Mucosa of rectum (tissue), 2 donors: ENCODE data around the gene SALL2.
A peak's percentile ranks its signal among the peaks of the same experiment; 100 is the strongest.

Experiments used
- H3K27ac ChIP-seq, 2 donors: one replicate each; pipeline ENCODE4 v1.7.0; 2013; ENCODE audit warnings: inconsistent platforms in 2 of 2, low read depth in 2 of 2, low read length in 2 of 2
- H3K27me3 ChIP-seq, 2 donors: one replicate each; pipeline ENCODE4 v1.7.0; 2013; ENCODE audit warnings: low read length in 2 of 2; ENCODE audit not compliant: control insufficient read depth in 2 of 2, insufficient read depth in 2 of 2
- H3K36me3 ChIP-seq, 2 donors: one replicate each; pipeline ENCODE4 v1.7.0; 2013; ENCODE audit warnings: low read length in 2 of 2; ENCODE audit not compliant: control insufficient read depth in 2 of 2, insufficient read depth in 2 of 2
- H3K4me1 ChIP-seq, 2 donors: one replicate each; pipeline ENCODE4 v1.7.0; 2013; ENCODE audit warnings: low read length in 2 of 2, mild to moderate bottlenecking in 1 of 2; ENCODE audit not compliant: control insufficient read depth in 2 of 2, insufficient read depth in 2 of 2
- H3K4me3 ChIP-seq, 2 donors: one replicate each; pipeline ENCODE4 v1.7.0; 2013; ENCODE audit warnings: low read length in 2 of 2
- H3K9ac ChIP-seq, 2 donors: one replicate each; pipeline ENCODE4 v1.7.0; 2013; ENCODE audit warnings: low read length in 2 of 2, low read depth in 1 of 2, mild to moderate bottlenecking in 1 of 2
- H3K9me3 ChIP-seq, 2 donors: one replicate each; pipeline ENCODE4 v1.7.0; 2013; ENCODE audit warnings: low read length in 2 of 2; ENCODE audit not compliant: control insufficient read depth in 2 of 2
- donor health status: healthy.
- donor health status: Normal muscosa, but diverticular disease.

SALL2 gene

DNA sequence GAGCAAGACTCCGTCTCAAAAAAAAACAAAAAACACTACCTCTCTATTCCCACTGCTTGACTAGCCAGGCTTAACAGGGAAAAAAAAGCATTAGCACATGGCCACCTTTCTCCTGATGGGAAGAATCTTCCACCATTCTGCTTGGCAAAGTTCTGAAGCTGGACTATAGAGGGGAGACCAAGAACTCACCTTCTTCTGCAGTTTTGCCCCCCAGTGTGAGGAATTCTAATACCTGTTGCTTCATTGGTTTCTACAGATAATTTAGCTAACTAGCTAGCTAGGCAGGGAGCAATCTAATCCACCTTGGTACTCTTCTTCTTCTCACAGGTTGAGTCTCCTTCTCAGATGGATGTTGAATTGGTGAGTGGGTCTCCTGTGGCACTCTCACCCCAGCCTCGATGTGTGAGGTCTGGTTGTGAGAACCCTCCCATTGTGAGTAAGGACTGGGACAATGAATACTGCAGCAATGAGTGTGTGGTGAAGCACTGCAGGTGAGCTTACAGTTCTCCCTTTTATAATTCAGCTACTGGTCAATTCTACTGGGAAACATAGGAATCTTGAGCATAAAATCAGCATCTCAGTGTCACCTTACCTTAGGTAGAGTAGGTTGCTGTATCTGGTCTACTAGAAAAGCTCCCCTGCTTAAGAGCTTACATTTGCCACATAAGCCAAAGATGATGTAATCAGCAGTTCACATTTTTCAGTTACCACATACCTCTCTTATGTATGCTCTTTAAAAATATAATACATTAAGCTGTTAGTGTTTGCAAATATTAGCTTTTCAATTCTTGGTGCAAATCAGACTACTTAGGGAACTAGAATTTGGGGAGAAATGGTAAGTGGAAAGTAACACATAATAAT, 31.0 kb downstream of the SALL2 start:
- Histone ChIP-seq H3K27ac (no peak overlapping the region), H3K4me1 (no peaks in the 10 kb centered on the region), H3K9me3 (no peaks in the 10 kb centered on the region), H3K36me3 (peaks cover 67 to 74% of the 10 kb centered on the region in 2 donors), H3K4me3 (no peak overlapping the region), H3K27me3 (no peaks in the 10 kb centered on the region), H3K9ac (no peak overlapping the region)

DNA sequence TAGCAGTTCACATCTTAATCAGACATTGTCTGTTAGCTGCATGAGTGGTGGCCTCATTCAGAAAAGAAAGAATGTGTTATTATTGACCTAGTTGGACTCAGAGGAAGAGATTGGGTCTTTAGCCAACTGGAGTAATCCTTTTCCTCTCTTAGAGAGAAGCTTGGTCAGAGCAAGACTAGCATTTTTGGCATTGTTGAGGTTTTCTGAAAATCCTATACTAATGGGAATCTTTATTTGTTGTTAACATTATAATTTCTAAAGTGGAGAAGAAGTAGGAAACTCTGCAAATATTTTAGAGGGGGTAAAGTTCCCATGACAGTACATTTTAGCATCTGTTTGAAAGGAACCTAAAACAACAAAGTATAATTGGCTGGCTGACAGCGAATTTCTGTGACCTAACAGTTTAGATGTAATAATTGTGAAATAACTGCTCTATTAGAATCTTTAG, 39.5 kb downstream of the SALL2 start:
- Histone ChIP-seq H3K4me1 (no peaks in the 10 kb centered on the region), H3K9ac (no peak overlapping the region), H3K36me3 (peaks cover 19 to 43% of the 10 kb centered on the region in 2 donors), H3K9me3 (no peaks in the 10 kb centered on the region), H3K27me3 (no peaks in the 10 kb centered on the region), H3K4me3 (no peak overlapping the region), H3K27ac (no peak overlapping the region)

DNA sequence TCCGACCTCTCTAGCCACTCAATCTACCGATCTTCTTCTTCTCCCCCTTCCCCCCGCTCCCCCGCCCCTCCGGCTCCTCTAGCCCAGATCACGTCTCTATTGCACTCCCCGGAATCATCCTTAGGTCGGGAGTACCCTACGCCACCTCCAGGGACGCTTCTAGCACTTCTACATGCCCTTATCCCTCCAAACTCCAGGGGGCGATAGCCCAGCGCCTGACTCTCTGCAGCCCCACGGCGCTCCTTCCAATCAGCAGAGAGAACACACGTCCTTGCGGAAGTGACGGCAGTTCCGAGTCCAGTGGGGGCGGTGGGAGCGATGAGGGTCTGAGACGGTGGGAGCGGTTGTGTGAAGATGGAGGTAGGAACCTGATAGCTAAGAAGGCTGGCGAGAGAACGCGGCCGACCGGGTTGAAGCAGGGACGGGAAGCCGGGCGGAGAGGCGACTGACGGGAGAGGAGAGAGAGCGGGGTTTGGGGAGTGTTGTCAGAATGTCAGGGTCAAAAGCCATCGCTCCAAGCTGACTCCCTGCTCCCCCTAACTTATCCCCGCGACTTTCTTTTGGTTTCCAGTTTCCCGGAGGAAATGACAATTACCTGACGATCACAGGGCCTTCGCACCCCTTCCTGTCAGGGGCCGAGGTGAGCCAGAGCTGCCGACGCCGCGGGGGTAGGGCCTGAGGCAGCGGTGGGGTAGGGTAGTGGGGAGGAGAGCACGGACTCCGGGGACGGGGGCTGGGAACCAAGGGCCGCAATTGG, 49.0 kb downstream of the SALL2 start, which contains the start of the genes RAB2B and TOX4:
RAB2B (minus strand) TSS at position 35 of the 757 bp plus-strand sequence. CDS start 87 bp downstream, outside the sequence.
TOX4 (plus strand) TSS at position 271 of the 757 bp plus-strand sequence; CDS start at position 355, 84 bp downstream.
- peaks cover 0 to 18% of the 10 kb centered on the region in 2 donors for H3K36me3 ChIP-seq
- peak within 1 kb of the TSS; percentile 98 to 100 for H3K4me3 ChIP-seq

DNA sequence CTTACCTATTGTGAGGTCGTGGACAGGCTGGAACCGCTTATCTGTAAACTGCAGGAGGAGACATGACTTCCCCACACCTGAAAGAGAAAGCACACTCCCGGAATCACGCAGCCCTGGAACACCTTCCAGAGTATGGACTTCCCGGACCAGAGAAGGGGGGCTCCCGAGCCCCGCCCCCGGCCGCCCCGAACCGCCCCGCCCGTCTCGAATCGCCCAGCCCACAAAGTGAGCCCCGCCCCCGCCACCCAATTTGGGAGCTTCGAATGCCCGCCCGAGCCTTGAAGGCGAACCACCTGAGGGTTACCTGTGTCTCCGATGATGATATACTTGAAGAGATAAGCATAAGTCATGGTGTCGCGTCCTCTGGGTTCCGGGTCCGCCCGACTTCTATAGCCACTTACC, 49.6 kb downstream of the SALL2 start:
- no peaks in the 10 kb centered on the region for H3K27me3 ChIP-seq
- no peaks in the 10 kb centered on the region for H3K9me3 ChIP-seq
- H3K9ac ChIP-seq = peak overlapping the region; percentile 76 to 82
- H3K27ac ChIP-seq = peak overlapping the region; percentile 88 to 90
- H3K36me3 ChIP-seq = peaks cover 0 to 16% of the 10 kb centered on the region in 2 donors
- H3K4me1 ChIP-seq = peaks cover 12 to 13% of the 10 kb centered on the region in 2 donors
- H3K4me3 ChIP-seq = peak overlapping the region; percentile 98 to 100

More for the DNA sequence above, 49.0 kb downstream of the SALL2 start, which contains the start of the genes RAB2B and TOX4:
- Histone ChIP-seq H3K9ac (peak within 1 kb of the TSS; percentile 93 to 97), H3K4me1 (peaks cover 12 to 13% of the 10 kb centered on the region in 2 donors), H3K9me3 (no peaks in the 10 kb centered on the region), H3K27ac (peak within 1 kb of the TSS; percentile 88 to 90), H3K27me3 (no peaks in the 10 kb centered on the region)

DNA sequence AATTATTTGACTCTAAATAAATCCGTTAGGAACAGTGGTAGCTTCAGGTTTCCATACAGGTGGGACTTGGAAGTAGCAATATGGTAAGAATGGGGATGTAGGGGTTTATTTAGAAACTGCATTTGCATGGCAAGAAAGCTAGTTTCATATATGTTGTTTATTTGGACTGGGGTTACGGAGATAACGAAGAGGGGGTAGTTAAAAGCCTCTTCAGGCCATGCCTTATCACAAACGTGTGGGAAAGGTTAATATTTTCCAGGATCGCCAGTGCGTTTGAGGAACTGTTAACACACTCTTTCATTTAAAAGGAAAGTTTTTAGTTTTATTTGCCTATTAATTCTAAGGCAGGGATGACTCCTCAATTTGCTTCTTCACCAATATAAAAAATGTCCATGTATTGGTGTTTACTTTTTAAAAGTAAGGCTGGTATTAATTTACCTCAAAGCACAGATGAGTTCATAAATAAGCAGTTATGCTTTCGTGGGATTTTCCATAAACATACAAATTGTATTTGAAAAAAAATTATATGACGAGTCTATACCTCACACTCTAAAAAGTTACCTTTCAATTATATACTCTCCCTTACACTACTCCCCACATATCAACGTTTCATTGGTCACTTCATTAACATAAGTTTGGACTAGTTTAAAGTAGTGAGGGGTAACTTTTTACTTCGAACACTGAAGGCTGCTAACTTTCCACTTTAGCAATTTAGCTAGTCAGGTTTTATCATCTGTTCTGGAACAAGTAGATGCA, 50.2 kb downstream of the SALL2 start:
- peak overlapping the region; percentile 88 to 90 for H3K27ac ChIP-seq
- H3K9ac ChIP-seq = peak overlapping the region; percentile 76 to 82
- no peaks in the 10 kb centered on the region for H3K9me3 ChIP-seq
- peak overlapping the region; percentile 98 to 100 for H3K4me3 ChIP-seq
- no peaks in the 10 kb centered on the region for H3K27me3 ChIP-seq
- H3K4me1 ChIP-seq = peaks cover 12 to 13% of the 10 kb centered on the region in 2 donors
- H3K36me3 ChIP-seq = peaks cover 0 to 11% of the 10 kb centered on the region in 2 donors
